GM19463 (cell line): Measurements from ENCODE around the gene THOC7.
A peak's percentile ranks its signal among the peaks of the same experiment; 100 is the strongest.

Experiments
- ATAC-seq: cut with Tn5 transposase; IDR thresholded peaks from one replicate; pipeline ENCODE4 v1.9.1; 2021; ENCODE audit warnings: mild to moderate bottlenecking, moderate library complexity; ENCODE audit not compliant: unreplicated experiment

Gene THOC7

DNA sequence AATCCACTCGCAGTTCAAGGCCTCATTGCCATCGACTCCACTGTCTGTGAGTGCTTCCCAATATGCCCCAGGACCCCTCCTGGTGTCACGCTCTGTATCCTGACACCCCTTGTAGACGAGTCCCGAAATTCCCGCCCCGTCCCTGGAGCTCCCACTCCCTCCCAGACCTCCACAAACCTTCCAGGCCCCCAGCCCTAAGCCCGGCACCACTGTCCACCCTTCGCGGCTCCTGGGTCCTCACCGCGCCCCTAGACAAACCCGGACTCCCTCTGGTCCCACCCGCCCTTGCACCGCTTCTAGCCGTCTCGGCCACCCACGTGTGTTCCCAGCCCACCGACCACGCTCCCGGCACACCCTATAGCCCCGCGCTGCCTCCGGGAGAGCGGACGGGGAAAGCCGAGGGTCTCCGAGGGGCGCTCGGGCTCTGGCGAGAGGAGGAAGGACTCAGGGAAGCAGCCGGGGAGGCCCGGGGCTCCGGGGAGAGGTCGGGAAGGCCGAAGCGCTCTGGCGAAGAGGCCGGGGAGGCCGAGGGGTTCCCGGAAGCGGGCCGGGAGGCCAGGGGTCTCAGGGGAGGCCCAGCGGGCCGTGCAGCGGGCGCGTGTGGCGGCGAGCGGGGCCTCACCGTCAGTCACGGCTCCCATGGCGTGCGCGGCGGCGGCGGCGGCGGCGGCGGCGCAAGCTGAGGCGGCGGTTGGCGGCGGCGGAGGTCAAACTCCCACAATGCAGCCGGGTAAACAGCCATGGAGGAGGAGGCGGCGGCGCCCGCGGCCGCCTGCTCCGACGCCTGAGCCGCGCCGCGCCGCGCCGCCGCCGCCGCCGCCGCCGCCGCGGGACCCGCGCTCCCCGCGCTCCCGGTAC lies at the start of gene THOC7, which contains the start of gene ATXN7:
THOC7 (minus strand) TSS at position 656 of the 858 bp plus-strand sequence; CDS start at position 641, 15 bp downstream.
ATXN7 (plus strand) TSS at position 718 of the 858 bp plus-strand sequence. CDS start 48,732 bp downstream, outside the sequence.
- peak; percentile 70 for ATAC-seq

GRCh38 chr3:63912768-63913588 lies 49.4 kb upstream of the THOC7 start:
- ATAC-seq: peak; percentile 15

- peak; percentile 71 for ATAC-seq
These were observed 48.5 kb upstream of the THOC7 start, which contains the start of gene SCAANT1 for GRCh38 chr3:63911873-63912767. Gene SCAANT1, minus strand, starts transcription at chr3:63912383.

DNA sequence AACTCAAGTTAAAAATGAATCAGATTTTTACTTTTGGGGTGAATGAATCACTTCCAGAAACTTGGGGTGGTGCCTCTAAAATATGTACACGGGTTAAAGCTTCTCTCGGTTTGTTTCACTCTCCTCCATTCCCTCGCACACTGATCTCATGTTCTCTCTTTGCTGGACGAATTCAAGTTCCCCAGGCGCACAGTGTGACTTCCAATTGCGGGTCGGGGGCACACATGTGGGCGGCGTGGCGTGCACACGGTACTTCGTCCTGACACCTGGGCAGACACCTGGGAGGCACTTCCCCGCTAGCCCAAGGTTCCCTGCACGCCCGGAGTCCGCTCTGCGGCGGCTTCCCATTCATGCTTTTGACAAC lies 47.9 kb upstream of the THOC7 start:
- ATAC-seq: no peak

DNA sequence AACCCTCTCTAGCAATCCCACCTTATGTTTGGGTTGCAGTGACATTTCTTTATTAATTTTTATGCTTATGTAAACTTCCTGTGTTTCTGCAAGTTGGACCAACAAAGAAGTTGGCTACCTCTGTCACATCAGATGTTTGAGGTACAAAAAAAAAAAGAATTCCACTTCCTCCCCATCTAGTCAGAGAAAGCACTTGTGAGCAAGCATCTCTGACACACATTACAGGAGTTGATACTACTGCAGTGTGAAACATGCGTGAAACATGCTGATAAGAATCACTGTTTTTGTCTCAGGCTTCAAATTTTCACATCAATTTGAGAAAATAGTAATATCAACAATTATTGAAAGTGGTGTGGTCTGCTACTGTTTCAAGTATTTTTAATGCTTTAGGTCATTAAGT lies 47.3 kb upstream of the THOC7 start:
- ATAC-seq: no peak

DNA sequence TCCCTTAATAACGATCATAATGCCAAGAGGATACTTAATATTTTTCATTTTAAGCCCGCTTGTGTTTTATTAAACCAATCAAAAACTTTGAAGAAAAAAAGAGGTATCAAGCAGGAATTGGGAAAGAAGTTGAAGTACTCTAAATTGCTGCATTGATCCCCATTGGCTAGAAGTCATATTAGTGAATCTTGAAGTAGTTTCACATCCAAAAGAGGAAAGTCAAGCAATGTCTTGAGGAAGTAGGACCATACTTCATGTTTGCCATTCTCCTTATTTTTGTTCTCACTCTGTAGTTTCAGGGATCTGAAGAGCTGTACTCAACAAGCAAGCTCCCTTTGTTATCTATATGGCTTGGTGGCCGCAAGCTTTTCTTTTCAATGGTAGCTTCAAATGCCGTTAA lies 46.4 kb upstream of the THOC7 start:
- ATAC-seq: no peak

- no peak for ATAC-seq
These were observed 45.8 kb upstream of the THOC7 start for GRCh38 chr3:63909431-63909830.

DNA sequence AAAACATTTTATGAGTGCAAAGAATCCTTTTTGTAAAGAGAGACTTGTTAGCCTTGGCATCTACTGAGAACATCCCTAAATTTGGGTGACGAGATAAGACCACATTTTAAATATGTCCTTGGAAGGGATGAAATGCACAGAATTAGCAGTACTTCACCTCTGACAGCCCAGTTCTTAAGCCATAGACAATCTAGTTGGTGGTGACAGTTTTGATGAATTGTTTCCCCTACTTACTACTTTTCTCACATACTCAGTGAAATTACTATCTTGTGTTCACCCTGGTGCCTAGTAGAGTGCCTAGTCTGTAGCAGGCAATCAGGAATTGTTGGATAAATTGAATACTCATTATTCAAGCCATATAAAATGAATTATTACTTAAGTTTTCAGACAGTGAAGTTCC lies 45.2 kb upstream of the THOC7 start:
- no peak for ATAC-seq

- ATAC-seq: no peak
These were observed 44.6 kb upstream of the THOC7 start for GRCh38 chr3:63908081-63908736.

- ATAC-seq: no peak
These were observed 42.4 kb upstream of the THOC7 start for GRCh38 chr3:63905731-63906620.

- ATAC-seq: no peak
These were observed 36.9 kb upstream of the THOC7 start for GRCh38 chr3:63900459-63900858.

GRCh38 chr3:63900010-63900409 lies 36.4 kb upstream of the THOC7 start:
- no peak for ATAC-seq

- peak; percentile 54 for ATAC-seq
These were observed 32.9 kb upstream of the THOC7 start for GRCh38 chr3:63896332-63897030.

DNA sequence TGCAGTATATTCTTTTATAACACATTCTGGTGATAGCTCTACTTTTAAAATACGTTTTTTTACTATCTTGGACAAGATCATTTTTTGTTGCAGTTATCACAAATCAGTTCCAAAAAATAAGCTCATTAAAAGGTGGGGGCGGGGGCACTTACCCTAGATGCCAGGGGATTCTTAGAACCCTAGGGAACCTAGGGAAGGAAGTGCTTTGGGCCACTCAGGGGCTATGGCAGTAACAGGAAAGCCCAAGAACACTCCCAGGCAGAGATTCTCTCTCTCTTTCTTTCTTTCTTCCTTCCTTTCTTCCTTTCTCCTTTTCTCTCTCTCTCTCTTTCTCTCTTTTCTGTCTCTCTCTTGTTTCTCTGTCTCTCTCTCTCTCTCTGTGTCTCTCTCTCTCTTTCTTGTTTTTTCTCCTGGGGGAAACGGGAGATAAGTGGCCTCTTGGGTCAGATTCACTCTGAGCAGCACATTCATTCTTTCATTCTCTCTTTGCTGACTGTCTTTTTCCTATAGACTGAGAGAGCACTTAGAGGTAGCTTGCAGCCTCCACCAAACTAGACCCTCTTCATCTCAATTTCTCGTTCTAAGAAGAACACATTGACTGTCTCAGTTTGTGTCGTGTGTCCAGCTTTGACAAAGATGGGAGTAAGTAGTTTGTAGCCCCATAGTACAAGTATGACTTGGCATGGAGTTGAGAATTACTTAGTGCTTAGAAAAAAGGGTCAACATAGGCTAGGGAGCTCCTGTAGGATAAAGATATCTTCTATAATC lies 32.0 kb upstream of the THOC7 start:
- ATAC-seq: no peak

DNA sequence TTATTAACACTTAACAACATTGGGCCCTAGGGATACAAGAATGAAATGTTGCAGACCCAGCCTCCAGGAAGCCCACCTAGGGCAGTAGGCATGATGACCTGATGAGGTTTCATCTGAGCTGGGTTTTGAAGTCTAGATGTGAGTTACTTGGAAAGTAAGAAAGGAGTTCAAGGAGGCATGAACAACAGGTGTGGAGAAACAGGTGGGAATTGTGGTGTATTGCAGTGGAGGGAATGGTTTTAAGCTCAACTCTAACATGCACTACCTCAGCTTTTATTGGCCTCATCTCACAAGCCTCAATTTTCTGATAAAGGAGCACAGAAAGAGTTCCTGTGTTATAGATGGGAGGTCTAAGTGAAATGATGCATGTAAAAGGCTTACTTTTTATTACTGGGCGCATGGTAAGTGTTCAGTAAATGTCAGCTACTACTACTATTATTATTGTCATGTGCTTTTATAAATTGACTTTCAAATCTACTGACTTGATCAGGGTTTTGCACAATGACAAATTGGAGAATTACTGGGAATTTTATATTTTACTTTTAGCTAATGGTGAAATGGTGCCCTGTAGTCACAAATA lies 29.3 kb upstream of the THOC7 start:
- no peak for ATAC-seq

- ATAC-seq: no peak
These were observed 27.9 kb upstream of the THOC7 start for GRCh38 chr3:63891518-63891917.

DNA sequence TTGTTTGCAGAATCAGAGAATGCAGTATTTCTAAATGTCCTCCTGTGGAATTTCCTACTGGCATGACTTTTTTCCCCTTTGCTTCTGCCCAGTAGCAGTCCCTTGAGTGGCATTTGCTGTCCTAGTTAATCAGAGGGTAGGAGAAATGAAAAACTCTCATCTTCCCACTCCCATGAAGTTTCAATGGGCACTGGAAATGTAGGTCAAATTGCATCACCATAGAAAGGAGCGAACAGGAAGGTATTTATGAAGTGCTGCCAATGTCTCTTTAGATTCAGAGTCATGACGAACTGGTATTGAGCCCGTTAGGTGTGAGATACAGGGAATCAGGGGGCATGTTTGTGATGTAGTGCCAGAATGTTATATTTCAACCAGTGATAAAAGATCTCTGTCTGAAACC lies 23.3 kb upstream of the THOC7 start:
- ATAC-seq: no peak

DNA sequence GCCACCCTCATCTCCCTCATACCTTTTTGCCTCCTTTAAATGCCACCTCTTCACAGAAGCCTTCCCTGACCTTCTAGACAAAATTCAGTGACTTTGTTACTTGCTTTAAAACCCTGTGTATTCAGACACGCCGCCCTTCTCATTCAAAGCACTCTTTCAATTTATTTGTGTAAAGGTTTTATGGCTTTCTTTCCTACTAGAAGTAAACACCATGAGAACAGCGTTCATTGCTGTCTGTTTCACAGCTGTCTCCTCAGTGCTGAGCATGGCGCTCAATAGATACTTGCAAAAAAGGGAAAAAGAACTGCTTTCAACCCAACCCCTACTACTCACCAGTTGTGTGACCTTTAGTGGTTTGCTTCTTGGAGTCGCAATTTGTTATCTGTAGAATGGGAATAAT lies 17.0 kb upstream of the THOC7 start:
- ATAC-seq: no peak
